Measurements from ENCODE around the gene CALML5. TPM values are rescaled to one million over a fixed set of nuclear protein-coding genes. Genes with fewer than 3 reads are reported as not detected.

The CALML5 gene
- total and polyA plus RNA-seq, 2 of the 4 experiments (the other 2 are of a cell fraction) = not detected

DNA sequence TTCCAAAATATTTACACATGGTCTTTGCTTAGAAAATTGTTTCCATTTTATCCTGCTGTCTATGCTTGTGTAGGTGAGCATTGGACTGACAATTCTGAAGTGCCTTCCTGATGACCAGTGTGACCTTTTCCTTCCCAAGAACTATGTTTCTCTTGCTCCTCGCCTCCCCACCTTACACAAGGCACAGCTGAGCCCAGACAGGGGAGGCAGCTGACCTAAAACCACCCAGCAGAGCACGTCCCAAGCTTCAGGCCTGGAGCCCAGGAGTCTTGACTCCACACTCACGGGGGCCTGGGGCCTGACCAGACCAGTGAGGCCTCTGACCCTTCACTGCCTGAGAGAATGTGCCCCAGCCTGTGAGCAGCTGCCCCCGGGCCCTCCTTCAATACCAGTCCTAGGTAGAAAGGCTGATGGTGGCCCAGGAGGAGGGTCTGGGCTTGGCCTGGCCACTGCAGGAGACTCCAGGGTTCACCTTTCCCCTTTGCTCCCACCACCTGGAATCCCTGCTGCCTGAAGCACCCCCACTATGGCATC is 7.0 kb downstream of the CALML5 start:
- H2BK120ac ChIP-seq (ENCODE audit: low read depth, low read length) = no peak overlapping the region
- ChIA-PET POLR2A (ENCODE audit: unreplicated experiment) (no interaction called here), CTCF (no interaction called here)
- H3K56ac ChIP-seq (ENCODE audit: extremely low read depth, insufficient read depth, low read length) = no peak overlapping the region
- BruUV-seq (replicated peaks) = no TSS peak
- H3K27ac ChIP-seq (ENCODE audit: insufficient read depth, low read length) = no peak overlapping the region
- no peaks in the 10 kb centered on the region for H4K20me1 ChIP-seq (ENCODE audit: insufficient read depth, low read length)
- H3K4me2 ChIP-seq (ENCODE audit: low read depth, low read length) = no peak overlapping the region
- ATAC-seq (ENCODE audit: low read depth) (no peak), DNase-seq (no peak)
- no peak overlapping the region for H2AFZ ChIP-seq (replicated peaks; ENCODE audit: low read length, poor library complexity)
- peaks cover 4% of the 10 kb centered on the region for H3K9me3 ChIP-seq (ENCODE audit: control insufficient read depth, insufficient read depth, low read length)
- intact Hi-C loops (cut with micrococcal nuclease) (no loop called here), in situ Hi-C loops (cut with MboI; ENCODE audit: low sequenced_read_pairs) (no loop called here), dilution Hi-C loops (cut with HindIII; ENCODE audit: low sequenced_read_pairs, unreplicated experiment) (no loop called here)
- H4K5ac ChIP-seq (ENCODE audit: low read depth, low read length) = no peak overlapping the region
- H3K27me3 ChIP-seq (ENCODE audit: control insufficient read depth, insufficient read depth, low read length) = peaks cover 5% of the 10 kb centered on the region; the same call in 1 of the 2 replicates
- H4K91ac ChIP-seq (ENCODE audit: insufficient read depth, low read depth, low read length) = no peak overlapping the region
- H3K79me1 ChIP-seq (ENCODE audit: low read depth in 1 of 2, low read length in 2 of 2) = no peaks in the 10 kb centered on the region
- 0 out of 2 replicates have a peak, but pooled peaks cover 2% of the 10 kb centered on the region for H3K9me1 ChIP-seq (ENCODE audit: insufficient read depth, low read length)
- H4K8ac ChIP-seq (ENCODE audit: low read depth in 2 of 2, low read length in 2 of 2) = no peak overlapping the region
- no peak overlapping the region for H2AK9ac ChIP-seq (replicated peaks; ENCODE audit: low read depth, low read length, poor library complexity)
- TF ChIP-seq MAFK (IDR thresholded peaks at IDR 0.05; ENCODE audit: low read depth, low read length) (no peak), USF2 (IDR thresholded peaks at IDR 0.05; ENCODE audit: low read depth, low read length) (no peak), MXI1 (IDR thresholded peaks at IDR 0.05; ENCODE audit: borderline replicate concordance, low read depth, low read length) (no peak), RCOR1 (IDR thresholded peaks at IDR 0.05; ENCODE audit: insufficient replicate concordance, low read length) (no peak), MAZ (IDR thresholded peaks at IDR 0.05; ENCODE audit: borderline replicate concordance, low read depth, low read length) (no peak), CEBPB (IDR thresholded peaks at IDR 0.05; ENCODE audit: low read depth, low read length) (no peak), CHD1 (IDR thresholded peaks at IDR 0.05; ENCODE audit: low read depth, low read length) (no peak)
- no peak overlapping the region for H2AK5ac ChIP-seq (ENCODE audit: low read depth, low read length)
- H3K36me3 ChIP-seq (ENCODE audit: control insufficient read depth, insufficient read depth, low read length) = no peaks in the 10 kb centered on the region
- H3K14ac ChIP-seq (replicated peaks; ENCODE audit: low read depth, low read length) = no peak overlapping the region
- no peak overlapping the region for H2BK15ac ChIP-seq (ENCODE audit: low read depth, low read length)
- H3K4ac ChIP-seq (ENCODE audit: low read depth, low read length) = no peak overlapping the region
- no peak overlapping the region for H3K9ac ChIP-seq (ENCODE audit: low read depth, low read length)
- no peak overlapping the region for H2BK5ac ChIP-seq (ENCODE audit: low read depth, low read length, poor library complexity, severe bottlenecking)
- H3K4me3 ChIP-seq (ENCODE audit: insufficient read depth, low read depth, low read length) = no peak overlapping the region
- no peak overlapping the region for H3K23ac ChIP-seq (ENCODE audit: low read depth, low read length)
- H3K4me1 ChIP-seq (ENCODE audit: control insufficient read depth, insufficient read depth, low read length) = no peaks in the 10 kb centered on the region
- H2BK20ac ChIP-seq (ENCODE audit: low read depth, low read length) = no peak overlapping the region
- 61% methylated on average over 2 of the region's 4 CpGs; no CpG with 5 or more reads in 1 of the 2 experiments for WGBS, 2 experiments (ENCODE audit: extremely low coverage in 2 of 2, insufficient read length in 1 of 2)
- H3K18ac ChIP-seq (ENCODE audit: low read depth, low read length) = no peak overlapping the region

All from IMR-90 (cell line).